SH-SY5Y (cell line): ENCODE data around the gene ASB4.

Experiments used
- GATA2 ChIP-seq: IDR thresholded peaks from 2 replicates; pipeline ENCODE4 v1.6.1; 2011; ENCODE audit warnings: mild to moderate bottlenecking, low read depth, low read length
- GATA3 ChIP-seq: IDR thresholded peaks from 2 replicates; pipeline ENCODE4 v1.6.1; 2011; ENCODE audit warnings: low read depth, mild to moderate bottlenecking, low read length, moderate library complexity

- TF ChIP-seq GATA2: no peak
- no peak for TF ChIP-seq GATA3
Measured at GRCh38 chr7:95470452-95470851, 15.3 kb upstream of the ASB4 start.
